A204.1 (cell line): Measurements from ENCODE around the gene HLA-E.
"Not testable (repeated sequence)": the region's sequence is repeated elsewhere in the genome, so short reads cannot be mapped to it uniquely, and the experiment has no call there.

ENCODE experiments used
- FAIRE-seq: peaks from 2 replicates; lab custom pipeline; 2012; peaks lifted over from hg19 to GRCh38; lab: Jason Lieb, UNC

HLA-E gene

DNA sequence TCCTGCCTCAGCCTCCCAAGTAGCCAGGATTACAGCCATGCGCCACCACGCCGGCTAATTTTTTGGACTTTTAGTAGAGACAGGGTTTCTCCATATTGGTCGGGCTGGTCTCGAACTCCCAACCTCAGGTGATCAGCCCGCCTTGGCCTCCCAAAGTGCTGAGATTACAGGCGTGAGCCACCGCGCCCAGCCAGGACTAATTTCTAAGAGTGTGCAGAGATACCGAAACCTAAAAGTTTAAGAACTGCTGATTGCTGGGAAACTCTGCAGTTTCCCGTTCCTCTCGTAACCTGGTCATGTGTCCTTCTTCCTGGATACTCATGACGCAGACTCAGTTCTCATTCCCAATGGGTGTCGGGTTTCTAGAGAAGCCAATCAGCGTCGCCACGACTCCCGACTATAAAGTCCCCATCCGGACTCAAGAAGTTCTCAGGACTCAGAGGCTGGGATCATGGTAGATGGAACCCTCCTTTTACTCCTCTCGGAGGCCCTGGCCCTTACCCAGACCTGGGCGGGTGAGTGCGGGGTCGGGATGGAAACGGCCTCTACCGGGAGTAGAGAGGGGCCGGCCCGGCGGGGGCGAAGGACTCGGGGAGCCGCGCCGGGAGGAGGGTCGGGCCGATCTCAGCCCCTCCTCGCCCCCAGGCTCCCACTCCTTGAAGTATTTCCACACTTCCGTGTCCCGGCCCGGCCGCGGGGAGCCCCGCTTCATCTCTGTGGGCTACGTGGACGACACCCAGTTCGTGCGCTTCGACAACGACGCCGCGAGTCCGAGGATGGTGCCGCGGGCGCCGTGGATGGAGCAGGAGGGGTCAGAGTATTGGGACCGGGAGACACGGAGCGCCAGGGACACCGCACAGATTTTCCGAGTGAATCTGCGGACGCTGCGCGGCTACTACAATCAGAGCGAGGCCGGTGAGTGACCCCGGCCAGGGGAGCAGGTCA lies at the start of gene HLA-E:
HLA-E (plus strand) TSS at position 429 of the 945 bp plus-strand sequence; CDS start at position 452, 23 bp downstream.
- peak; percentile 98 for FAIRE-seq

DNA sequence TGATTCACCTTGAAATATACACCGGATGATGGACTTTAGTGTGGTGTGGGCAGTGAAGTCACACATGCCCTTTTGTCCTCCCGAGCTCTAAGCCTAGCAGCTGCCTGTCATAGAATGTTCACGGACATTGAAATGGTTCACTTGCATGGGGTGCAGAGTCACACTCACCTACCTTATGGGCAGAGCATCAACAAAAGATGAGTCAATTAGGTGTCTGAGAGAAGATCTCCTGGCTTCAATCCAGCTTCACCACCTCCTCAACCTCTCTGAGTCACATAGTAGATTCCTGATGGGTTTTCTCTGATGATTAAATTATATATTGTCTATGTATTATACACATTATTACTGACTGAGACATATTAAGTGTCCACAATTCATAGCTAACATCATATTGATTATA lies 48.1 kb upstream of the HLA-E start:
- no peak for FAIRE-seq

DNA sequence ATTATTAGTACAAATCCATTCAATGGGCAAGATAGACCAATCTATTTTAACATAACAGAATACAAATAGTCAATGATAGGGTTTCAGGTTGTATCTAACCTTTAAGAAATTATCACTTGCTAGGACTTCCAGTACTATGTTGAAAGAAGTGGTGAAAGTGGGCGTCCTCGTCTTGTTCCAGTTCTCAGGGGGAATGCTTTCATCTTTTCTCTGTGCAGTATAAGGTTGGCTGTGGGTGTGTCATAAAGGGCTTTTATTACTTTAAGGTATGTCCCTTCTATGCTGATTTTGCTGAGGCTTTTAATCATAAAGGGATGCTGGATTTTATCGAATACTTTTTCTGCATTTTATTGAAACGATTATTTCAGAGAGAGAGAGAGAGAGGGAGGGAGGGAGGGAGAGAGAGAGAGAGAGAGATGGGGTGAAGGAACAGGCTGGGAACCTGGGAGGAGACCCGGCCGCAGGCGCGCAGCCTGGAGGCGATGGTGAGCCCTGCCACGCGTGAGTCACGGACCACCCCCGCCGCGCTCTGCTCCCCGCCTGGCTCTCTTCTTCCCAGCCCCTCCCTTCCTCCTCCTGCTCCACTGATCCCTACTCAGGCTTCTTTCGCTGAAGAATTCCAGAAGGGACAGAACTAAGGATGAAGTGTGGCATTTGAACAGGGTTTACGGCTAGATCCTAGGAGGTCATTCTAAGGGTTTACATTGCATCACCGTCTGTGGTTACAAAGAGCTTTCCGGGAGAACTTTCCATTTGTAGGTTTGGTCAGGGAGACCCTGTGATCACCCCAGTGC lies 45.5 kb upstream of the HLA-E start:
- FAIRE-seq: no peak

DNA sequence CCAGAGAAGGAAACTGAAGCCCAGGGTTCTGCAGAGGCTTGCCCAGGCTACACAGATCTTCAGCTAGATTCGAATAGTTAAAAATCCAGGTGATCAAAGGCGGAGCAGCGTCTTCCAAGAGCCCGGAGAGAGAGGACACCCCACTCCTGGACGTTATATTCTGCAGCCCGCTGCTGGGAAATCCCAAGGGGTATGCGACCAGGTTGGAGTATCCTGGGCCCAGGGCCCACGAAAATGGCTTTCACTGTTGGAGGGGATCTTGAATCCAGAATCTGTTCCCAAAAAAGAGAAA lies 44.9 kb upstream of the HLA-E start:
- no peak for FAIRE-seq

DNA sequence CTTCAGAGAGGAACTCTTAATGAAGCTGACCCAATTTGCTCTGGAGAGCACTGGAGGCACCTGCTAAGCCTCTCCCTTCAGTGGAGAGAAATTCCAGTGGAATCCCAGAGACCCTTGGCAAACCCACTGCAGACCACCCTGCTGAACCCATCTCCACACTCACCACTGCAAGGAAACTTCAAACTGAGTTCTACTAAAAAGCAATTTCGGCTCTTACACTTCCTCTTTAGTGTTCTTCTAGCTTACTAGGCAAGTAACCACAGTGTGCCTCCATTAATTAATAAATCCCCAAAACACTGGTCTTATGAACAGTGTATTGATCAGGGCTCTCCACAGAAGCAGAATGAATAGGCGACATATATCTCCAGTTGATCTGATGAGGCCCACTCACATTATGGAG lies 43.0 kb upstream of the HLA-E start:
- no peak for FAIRE-seq

DNA sequence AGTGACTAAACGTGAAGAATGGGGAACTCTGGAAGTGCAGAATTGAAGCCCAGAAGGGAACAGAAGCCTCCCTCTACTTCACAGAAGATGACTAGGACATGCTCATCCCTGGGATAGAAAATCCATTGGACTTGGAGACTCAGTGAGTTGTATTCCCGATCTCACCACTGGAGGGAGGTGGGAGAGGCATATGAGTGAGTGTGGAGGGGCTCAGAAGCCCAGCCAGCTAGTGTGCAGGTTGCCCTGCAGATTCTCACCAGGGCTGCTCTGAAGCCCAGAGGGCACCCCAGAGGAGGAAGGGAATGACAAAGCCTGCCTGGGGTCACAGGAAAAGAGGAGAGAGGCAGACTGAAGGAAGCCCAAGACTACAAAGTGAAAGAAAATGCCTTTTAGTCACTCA lies 42.1 kb upstream of the HLA-E start:
- FAIRE-seq: no peak

DNA sequence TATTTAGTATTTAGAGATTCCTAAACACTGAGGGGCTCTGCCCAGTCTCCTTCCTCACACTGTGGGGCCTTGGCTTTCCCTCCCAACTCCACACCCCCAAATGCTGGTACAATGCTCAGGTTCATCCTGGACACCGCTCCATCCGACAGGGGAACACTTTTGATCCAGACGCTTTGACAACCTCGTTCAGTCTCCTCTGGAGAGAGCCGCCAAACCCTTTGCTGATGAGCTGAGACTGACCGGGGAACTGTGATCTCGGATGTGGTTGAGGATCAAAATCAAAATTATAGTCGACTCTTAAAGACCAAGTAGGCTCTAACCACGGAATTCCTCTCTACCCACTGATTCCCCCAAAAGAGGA lies 38.8 kb upstream of the HLA-E start:
- no peak for FAIRE-seq

DNA sequence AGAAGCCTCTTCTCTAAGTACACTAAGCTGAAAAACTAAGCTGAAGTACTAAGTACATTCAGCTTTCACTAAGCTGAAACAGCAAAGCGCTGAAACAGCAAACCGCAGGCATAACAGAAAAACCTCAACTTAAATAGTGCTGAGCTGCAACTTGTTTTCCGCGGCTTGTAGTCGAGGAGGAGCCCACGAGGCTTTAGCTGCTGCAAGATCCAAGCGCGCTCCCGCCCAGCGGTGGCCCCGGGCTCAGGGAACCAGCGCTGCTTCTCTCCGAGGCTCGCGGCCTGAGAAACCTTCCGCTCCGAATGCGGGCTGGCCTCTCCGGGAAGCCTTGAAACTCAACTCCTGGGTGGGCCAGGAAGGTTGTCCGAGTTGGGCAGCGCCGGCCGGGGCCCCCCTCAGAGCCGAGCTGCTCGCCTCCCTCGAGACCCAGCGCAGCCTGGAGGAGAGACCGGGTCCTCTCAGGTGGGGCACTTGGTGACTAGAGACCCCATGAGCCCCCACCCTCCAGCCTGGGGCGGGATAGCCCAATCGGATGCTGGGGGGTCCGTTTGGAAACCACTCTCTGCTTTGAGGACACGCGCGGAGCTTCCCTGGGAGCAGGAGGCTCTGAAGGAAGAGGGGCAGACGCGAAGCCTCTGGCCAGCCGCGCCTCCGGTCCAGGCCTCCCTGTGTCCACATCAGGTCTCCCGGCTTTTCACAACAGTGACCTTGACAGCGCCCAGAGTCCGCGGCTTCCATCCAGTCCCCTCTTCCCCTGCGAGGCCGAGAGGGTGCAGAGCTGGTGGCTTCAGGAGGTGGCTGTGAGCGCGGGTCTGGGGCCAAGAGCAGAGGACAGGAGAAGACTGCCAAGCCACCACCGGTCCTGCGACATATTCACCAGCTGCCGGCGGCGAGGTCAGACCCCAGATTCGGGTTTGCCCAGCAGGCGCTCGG lies 38.1 kb upstream of the HLA-E start:
- FAIRE-seq: no peak

DNA sequence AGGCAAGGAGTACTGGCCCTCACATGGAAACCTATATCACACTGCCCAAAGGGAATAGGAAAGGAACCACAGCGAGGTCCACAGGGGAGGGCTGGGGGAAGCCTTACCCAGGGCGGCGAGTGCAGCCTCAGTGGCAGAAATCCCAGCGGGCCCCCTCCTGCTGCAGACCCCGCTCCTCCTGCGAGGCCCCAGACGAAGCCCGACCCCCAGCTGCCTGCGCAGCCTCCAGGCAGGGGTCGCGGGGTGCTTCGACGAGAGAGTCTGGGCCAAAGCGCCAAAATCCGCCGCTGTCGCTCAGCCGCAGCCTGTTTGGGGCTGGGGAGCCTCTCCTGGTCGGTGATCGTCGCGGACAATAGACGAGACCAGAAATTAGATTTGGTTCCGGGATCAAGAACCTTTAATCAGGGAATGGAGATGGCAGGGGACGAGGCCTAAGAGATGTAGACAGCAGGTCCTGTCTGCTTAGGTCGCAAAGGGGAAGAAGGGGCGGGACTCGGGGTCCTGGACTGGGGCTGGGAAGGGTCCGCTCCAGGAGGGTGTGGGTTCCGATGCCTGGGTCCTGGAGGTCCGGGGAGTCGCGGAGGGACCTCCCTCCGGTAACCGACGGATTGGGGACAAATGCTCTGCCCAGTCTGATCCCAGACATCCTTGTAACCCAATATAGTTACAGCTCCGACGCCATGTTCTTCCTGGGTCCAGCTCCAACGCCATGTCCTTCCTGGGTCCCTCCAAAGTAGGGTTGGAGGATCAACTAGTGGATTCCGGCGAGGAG lies 36.4 kb upstream of the HLA-E start:
- FAIRE-seq: no peak

DNA sequence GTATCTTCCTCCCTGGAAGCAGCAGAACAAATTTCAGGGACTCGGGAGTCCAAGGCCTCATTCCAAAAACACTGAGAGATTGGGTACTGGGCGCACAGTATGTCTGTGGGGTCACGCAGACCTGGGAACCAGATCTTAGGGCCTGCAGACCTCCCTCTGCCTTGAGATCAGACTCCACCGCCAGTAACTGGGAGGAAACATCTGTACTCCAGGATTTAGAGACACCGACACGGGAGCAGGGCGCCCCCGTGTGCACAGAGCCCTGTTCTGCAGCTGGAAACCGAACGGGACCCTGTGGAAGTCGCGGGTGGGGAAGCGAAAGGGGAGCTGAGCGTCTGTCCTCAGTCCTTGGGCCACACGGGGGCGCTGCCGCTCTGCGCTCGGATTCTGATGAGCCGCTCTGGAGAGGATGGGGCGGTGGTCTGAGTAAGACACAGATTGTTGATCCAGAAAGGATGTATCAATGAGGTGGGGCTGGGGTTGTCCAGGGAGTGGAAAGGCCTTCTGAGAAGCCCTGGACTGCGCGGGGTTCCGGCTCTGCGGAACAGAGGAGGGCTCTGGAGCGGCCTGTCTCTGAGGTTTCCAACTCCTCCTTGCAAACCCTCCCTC lies 35.7 kb upstream of the HLA-E start:
- FAIRE-seq: no peak

DNA sequence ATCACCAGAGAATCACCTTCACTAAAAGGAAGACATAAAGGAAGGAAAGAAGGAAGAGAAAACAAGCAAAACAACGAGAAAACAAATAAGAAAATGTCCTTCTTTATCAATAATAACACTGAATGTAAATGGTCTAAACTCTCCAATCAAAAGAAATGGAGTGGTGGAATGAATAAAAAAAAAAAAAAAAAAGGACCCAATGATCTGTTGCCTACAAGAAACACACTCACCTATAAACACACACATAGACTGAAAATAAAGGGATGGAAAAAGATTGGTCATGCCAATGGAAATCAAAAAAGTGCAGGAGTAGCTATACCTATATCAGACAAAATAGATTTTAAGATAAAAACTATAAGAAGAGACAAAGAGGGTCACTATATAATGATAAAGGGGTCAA lies 30.2 kb upstream of the HLA-E start:
- no peak for FAIRE-seq

DNA sequence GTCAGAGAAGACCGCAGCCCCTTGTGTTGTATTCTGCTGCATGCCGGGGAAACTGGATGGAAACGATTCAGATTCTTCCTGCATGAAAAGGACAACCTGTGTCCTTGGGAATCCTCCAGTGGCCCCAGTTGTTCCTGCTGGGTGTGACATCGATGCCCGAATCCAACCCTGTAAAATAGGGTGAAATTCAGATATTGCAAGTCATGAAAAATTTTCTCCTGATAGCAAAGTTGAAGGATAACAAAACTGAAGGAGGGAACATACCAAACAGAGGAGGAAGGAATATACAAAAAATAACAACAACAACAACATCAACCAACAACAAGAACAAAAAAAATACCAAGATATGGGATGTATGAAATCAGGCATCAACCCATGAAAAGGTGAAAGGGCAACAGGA lies 28.3 kb upstream of the HLA-E start:
- no peak for FAIRE-seq

DNA sequence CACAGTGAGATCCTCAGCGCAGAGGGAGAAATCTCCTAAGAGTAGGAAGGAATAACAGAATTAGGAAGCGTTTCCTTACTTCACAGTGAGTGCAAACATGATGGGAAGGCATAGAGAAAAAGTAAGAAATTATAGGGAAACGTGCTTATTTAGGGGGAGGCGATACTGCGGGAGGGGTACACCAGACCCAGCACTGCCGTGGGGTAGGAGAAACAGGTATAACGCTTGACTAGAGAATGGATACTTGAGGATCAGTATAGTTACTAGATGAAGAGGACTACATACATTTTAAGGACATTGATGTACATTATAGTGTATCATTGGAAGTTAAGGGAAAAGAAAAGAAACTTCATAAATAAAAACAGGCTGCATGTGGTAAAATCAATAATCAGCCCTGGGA lies 26.8 kb upstream of the HLA-E start:
- FAIRE-seq: no peak

DNA sequence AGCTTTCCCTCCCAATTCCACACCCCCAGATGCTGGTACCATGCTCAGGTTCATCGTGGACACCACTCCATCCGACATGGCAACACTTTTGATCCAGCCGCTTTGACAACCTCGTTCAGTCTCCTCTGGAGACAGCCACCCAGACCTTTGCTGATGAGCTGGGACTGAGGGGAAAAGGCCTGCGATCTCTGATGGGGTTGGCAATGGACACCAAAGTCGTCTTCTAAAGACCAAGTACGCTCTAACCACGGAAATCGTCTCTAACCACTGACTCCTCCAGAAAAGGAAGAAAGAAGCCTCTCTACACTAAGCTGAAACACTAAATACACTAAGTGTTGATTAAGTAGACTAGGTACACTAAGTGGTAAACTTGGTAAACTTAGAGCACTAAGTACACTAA lies 26.1 kb upstream of the HLA-E start:
- no peak for FAIRE-seq

DNA sequence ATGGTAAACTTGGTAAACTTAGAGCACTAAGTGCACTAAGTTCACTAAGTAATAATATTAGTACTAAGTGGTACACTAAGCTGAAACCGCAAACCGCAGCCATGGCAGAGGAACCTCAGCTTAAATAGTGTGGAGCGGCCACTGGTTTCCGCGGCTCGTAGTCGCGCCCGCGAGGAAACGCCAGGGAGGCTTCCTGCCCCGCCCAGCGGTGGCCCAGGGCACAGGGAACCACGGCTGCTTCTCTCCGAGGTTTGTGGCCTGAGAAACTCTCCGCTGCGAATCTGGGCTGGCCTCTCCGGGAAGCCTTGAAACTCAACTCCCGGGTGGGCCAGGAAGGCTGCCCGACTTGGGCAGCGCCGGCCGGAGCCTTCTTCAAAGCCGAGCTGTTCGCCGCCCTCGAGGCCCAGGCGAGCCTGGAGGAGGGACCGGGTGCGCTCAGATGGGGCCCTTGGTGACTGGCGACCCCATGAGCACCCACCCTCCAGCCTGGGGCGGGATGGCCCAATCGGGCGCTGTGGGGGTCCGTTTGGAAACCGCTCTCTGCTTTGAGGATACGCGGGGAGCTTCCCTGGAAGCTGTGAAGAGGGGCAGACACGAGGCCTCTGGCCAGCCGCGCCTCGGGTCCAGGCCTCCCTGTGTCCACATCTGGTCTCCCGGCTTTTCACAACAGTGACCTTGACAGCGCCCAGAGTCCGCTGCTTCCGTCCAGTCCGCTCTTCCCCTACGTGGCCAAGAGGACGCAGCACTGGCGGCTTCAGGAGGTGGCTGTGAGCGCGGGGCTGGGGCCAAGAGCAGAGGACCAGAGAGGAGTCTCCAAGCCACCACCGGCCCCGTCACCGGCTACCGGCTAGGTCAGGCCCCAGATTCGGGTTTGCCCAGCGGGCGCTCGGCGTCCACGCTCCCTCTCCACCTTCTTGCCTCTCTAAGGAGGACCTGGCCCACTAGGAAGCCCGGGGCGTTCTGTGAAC lies 25.4 kb upstream of the HLA-E start:
- no peak for FAIRE-seq

DNA sequence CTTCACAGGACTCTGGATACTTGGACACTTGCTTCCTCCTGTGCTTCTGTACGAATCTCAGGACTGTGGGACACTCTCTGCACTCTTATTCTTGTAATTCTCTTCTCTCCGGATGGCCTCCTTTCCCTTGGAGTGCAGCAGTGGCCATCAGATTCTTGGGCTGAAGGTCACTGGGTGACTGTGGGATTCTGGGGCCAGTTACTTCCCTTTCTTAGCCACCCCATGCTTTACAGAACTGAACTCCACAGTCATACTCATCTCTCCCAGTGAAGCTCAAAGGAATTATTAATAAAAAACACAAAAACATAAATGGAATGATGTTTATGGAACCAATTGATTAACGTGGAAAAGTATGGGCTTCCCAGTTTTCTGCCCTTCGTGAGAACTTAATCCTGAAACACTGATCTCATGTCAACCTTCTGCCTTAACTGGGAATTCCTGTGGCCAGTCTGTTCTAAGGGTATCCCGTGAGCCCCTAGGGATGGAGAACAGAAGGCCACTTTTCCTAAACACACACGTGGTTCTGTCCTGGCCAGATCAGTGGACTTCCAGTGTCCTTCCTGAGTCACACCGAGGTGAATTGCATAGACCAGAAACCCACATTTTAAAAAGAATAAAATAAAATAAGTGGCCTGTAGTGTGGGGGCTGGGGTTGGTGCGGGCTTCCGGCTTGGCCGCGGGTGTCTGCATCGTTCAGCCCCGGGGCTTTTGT lies 23.6 kb upstream of the HLA-E start:
- no peak for FAIRE-seq

DNA sequence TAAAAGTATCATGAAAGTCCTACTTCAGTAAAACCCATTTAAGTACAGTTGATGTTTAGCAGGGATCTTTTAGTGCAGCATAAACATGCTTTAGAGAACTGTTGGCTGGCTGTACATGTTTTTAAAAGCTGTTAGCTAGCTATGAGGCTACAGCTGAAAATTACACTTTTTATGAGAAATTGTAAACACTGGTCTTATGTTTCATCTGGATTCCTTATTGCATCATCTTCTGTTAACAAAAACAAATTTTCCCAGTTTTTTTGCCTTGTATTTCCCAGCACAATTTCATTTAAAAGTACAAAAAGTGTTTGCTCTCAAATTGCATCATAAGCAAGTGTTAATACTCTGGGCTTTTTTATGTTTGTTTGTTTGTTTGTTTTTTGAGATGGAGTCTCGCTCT lies 18.3 kb upstream of the HLA-E start:
- no peak for FAIRE-seq

DNA sequence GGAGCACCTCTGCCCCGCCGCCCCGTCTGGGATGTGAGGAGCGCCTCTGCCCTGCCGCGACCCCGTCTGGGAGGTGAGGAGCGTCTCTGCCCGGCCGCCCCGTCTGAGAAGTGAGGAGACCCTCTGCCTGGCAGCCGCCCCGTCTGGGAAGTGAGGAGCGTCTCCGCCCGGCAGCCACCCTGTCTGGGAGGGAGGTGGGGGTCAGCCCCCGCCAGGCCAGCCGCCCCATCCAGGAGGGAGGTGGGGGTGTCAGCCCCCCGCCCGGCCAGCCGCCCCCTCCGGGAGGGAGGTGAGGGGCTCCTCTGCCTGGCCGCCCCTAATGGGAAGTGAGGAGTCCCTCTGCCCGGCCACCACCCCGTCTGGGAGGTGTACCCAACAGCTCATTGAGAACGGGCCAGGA lies 14.2 kb upstream of the HLA-E start:
- FAIRE-seq: not testable (repeated sequence)

DNA sequence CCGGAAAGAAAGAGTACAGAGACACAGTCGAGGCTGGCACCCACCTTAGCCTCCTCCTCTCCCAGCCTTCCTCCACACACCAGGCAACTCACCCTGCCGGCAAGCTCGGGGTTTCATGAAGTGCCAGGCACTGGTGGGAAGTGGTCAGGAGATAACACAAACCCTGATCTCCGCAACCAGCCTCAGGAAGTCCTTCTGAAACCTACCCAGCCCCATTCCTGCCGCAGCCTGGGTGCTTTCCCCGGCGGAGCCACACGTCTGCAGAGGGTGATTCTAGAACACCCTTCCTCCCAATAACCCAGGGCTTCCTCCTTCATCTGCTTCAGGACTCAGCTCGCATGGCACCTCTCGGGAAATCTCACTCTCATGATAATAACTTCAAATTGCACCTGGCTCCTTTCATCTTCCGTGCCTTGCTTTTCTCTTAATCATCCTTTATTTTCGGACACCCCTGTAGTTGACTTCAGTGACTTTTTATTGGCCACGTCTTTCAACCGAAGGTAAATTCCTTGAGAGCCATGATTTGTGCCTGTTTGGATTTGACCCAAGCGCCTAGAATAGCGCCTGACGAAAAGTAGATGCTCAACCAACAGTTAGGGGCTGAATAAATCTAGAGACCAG lies 8.7 kb upstream of the HLA-E start:
- no peak for FAIRE-seq
